ENCODE measurements around the gene PAQR8. TPM values are rescaled to one million over a fixed set of nuclear protein-coding genes. Genes with fewer than 3 reads are reported as not detected.

The PAQR8 gene
- total RNA-seq, 2 donors from 2014 or later: 4.1 to 4.4 TPM

GRCh38 chr6:52438926-52439325 is 77.0 kb downstream of the PAQR8 start:
- no peaks in the 10 kb centered on the region for H3K9me3 Mint-ChIP-seq
- no peak for ATAC-seq

GRCh38 chr6:52454556-52454955 is 92.6 kb downstream of the PAQR8 start:
- Mint-ChIP-seq H3K9me3 (peaks cover 18% of the 10 kb centered on the region), H3K27ac (no peak overlapping the region), H3K4me3 (no peak overlapping the region), H3K27me3 (no peaks in the 10 kb centered on the region), H3K4me1 (ENCODE audit: low read depth in 2 of 2) (no peaks in the 10 kb centered on the region), H3K36me3 (peaks cover 23% of the 10 kb centered on the region)
- DNase-seq (ENCODE audit: low spot score): no peak
- no peak for ATAC-seq

More at GRCh38 chr6:52438926-52439325, 77.0 kb downstream of the PAQR8 start:
- Mint-ChIP-seq H3K4me3 (no peak overlapping the region), H3K36me3 (peaks cover 4% of the 10 kb centered on the region), H3K27ac (no peak overlapping the region), H3K4me1 (ENCODE audit: low read depth in 2 of 2) (no peaks in the 10 kb centered on the region), H3K27me3 (no peaks in the 10 kb centered on the region)
- no peak for DNase-seq (ENCODE audit: low spot score)

- H3K27ac Mint-ChIP-seq: no peak overlapping the region
- H3K4me3 Mint-ChIP-seq: no peak overlapping the region
- DNase-seq (ENCODE audit: low spot score) (no peak), ATAC-seq (no peak)
- H3K9me3 Mint-ChIP-seq: no peaks in the 10 kb centered on the region
- H3K27me3 Mint-ChIP-seq: no peaks in the 10 kb centered on the region
- no peaks in the 10 kb centered on the region for H3K4me1 Mint-ChIP-seq (ENCODE audit: low read depth in 2 of 2)
- peaks cover 4% of the 10 kb centered on the region for H3K36me3 Mint-ChIP-seq
These were observed 95.1 kb downstream of the PAQR8 start for GRCh38 chr6:52457096-52457495.

Other genes with a start within 250 kb of the PAQR8 start
- gene IL17A, start 175.8 kb upstream of the PAQR8 start, total RNA-seq: under 1 TPM in 1 of 2 donors, not detected in 1; 0.22 TPM
- gene IL17F, start 117.7 kb upstream of the PAQR8 start, total RNA-seq: 100 to 1,000 TPM in 1 of 2 donors, 10 to 100 TPM in 1; 56.3 to 241 TPM
- 100 to 1,000 TPM; 108 to 277 TPM for gene MCM3, start 77.4 kb upstream of the PAQR8 start, total RNA-seq
- gene EFHC1, start 58.2 kb downstream of the PAQR8 start, total RNA-seq: 1 to 10 TPM; 4.0 to 5.5 TPM
- 1 to 10 TPM; 2.5 to 9.0 TPM for gene TRAM2, start 214.9 kb downstream of the PAQR8 start, total RNA-seq